Activated CD4-positive, alpha-beta T cell treated with anti-CD3 and anti-CD28 coated beads, Interleukin-2, amount 10 ng/mL, durations not matched to agents 24 days and 14 days (primary cell): ENCODE data around the gene BET1. TPM values are rescaled to one million over a fixed set of nuclear protein-coding genes. Genes with fewer than 3 reads are reported as not detected.

Experiments used
- total RNA-seq: library from RNA; stranded (reverse); gene quantifications from 2 replicates; pipeline ENCODE4 v1.2.3, GENCODE V29; 2022

The BET1 gene
- total RNA-seq, 1 donor from 2014 or later = 20.0 TPM

Other genes starting within 250 kb of the BET1 start
- not detected in 2 replicates for gene TFPI2, start 113.6 kb downstream of the BET1 start, total RNA-seq
- not detected in 2 replicates for gene GNGT1, start 97.8 kb downstream of the BET1 start, total RNA-seq
- not detected in 2 replicates for gene GNG11, start 82.6 kb downstream of the BET1 start, total RNA-seq